PC-3 (cell line): ENCODE results near the gene CAMSAP1.

Experiments used
- EZH2 ChIP-seq: fragments of 300-600 bp; sonication (generic); IDR thresholded peaks from one replicate; pipeline ENCODE4 v1.6.1; 2017; ENCODE audit warnings: antibody characterized with exemption, mild to moderate bottlenecking, low read length; ENCODE audit not compliant: unreplicated experiment
- EZH2phosphoT487 ChIP-seq: fragments of 300-600 bp; sonication (generic); IDR thresholded peaks from 2 replicates; pipeline ENCODE4 v1.6.1; 2018; ENCODE audit warnings: mild to moderate bottlenecking, antibody characterized with exemption, low read length, borderline replicate concordance
- TF ChIP-seq, protein P1 (sequence below): fragments of 300-600 bp; sonication (generic); conservative IDR thresholded peaks from 2 replicates; pipeline ENCODE4 v1.5.1; 2017; ENCODE audit warnings: antibody characterized with exemption, low read depth, mild to moderate bottlenecking, low read length

DNA sequence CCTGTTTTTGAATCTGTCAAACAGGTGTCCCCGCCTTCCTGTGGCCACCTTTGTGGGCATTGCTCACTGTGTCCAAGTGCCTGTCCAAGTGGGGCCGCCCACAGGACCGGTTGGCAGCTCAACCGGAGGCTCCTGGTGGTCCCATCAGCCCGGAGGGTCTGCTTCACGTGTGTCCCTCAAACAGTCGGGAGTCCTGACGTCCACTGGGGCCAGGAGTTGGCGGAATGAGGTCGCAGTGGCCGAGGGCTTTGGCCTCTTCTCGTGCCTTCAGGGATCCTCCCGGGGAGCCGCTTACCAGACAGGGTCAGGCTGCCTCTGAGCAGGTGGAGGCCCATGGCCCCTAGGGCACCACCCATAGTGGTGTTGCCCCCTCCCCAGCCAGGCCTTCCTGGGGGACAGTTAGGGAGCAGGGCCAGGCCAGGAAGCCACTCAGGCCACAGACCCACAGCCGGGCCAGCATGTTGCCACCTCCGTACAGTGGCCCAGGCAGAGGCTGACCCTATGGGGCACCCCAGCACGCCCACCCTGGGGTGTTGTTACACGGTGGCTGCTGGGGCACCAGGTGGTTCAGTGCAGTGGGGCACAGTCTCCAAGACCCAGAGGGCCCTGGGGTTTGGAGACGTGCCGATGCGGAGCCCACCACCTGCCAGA is 135.8 kb downstream of the CAMSAP1 start:
- TF ChIP-seq, protein P1, sequence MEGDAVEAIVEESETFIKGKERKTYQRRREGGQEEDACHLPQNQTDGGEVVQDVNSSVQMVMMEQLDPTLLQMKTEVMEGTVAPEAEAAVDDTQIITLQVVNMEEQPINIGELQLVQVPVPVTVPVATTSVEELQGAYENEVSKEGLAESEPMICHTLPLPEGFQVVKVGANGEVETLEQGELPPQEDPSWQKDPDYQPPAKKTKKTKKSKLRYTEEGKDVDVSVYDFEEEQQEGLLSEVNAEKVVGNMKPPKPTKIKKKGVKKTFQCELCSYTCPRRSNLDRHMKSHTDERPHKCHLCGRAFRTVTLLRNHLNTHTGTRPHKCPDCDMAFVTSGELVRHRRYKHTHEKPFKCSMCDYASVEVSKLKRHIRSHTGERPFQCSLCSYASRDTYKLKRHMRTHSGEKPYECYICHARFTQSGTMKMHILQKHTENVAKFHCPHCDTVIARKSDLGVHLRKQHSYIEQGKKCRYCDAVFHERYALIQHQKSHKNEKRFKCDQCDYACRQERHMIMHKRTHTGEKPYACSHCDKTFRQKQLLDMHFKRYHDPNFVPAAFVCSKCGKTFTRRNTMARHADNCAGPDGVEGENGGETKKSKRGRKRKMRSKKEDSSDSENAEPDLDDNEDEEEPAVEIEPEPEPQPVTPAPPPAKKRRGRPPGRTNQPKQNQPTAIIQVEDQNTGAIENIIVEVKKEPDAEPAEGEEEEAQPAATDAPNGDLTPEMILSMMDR = no peak
- no peak for TF ChIP-seq EZH2
- TF ChIP-seq EZH2phosphoT487 = no peak
